ENCODE measurements around the gene TTLL8.

TTLL8 gene

DNA sequence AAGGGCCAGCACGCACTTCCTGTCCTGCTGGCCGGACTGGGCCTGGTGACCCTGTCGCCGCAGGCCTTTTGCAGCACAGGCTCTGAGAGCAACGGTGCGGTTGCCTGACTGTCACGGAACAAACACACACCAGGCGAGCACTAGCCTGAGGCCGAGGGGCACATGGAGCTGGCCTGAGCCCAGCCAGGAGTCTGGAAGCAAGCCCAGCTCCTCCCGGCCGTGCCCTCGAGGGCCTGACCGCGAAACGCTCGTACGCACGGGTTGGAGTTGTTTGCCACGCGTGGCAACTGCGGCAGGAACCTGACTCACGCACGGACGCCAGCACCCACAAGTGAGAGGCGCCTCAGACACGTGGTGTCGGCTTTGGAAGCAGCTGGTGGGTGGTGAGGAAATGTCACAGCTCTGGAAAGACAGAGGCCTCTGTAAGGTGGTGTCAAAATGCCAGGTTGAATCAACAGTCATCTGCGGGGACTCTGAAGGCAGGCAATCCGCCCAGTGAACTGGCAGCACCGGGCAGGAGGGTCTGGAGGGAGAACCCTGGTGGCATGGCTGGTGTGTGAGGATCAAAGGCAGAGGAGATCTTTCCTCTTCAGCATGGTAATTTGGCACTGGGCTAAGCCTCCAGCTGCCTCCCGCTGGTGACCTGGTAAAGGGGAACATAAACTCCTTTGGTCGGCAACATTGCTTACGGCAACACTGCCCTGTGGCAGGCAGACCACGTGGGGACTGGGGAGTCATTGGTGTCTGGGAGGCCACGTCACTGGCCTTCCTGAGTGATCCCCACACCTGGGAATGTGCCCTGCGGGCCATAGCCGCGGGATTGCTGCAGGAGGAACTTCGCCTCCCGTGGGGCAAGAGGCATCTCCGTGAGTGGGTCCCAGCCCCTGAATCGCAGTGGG, 30.2 kb downstream of the TTLL8 start:
- no peak overlapping the region for H2AK5ac ChIP-seq (ENCODE audit: low read length)
- no peaks in the 10 kb centered on the region for H3K27me3 ChIP-seq (ENCODE audit: insufficient read depth, low read length, poor library complexity)
- H3K4me2 ChIP-seq (ENCODE audit: low read length): no peak overlapping the region
- no peak overlapping the region for H2BK120ac ChIP-seq (ENCODE audit: low read depth, low read length)
- no peak overlapping the region for H2BK15ac ChIP-seq (replicated peaks; ENCODE audit: low read depth)
- no peak overlapping the region for H3K4me3 ChIP-seq (ENCODE audit: low read length)
- no peaks in the 10 kb centered on the region for H3K79me1 ChIP-seq (ENCODE audit: low read length)
- no peak overlapping the region for H3K18ac ChIP-seq (ENCODE audit: low read length)
- H4K5ac ChIP-seq (ENCODE audit: low read length): no peak overlapping the region
- no peak overlapping the region for H4K8ac ChIP-seq (ENCODE audit: low read depth, low read length)
- H3K9ac ChIP-seq (ENCODE audit: low read length): no peak overlapping the region
- H3K56ac ChIP-seq (ENCODE audit: low read length): no peak overlapping the region
- H3K4me1 ChIP-seq (ENCODE audit: control insufficient read depth, low read depth, low read length): no peaks in the 10 kb centered on the region
- H3K27ac ChIP-seq (ENCODE audit: low read depth, low read length): no peak overlapping the region
- H3K4ac ChIP-seq (ENCODE audit: low read depth, low read length): no peak overlapping the region
- no peak overlapping the region for H3K23ac ChIP-seq (ENCODE audit: low read length)
- no peaks in the 10 kb centered on the region for H3K36me3 ChIP-seq (ENCODE audit: control insufficient read depth, insufficient read depth, low read length)
- WGBS (ENCODE audit: extremely low coverage, insufficient coverage, low lambda C conversion rate): no CpG with 5 or more reads among the region's 42 CpGs
- H2BK5ac ChIP-seq (ENCODE audit: low read length): no peak overlapping the region
- DNase-seq: no peak
- no peaks in the 10 kb centered on the region for H3K79me2 ChIP-seq (ENCODE audit: control insufficient read depth, insufficient read depth, low read length)

DNA sequence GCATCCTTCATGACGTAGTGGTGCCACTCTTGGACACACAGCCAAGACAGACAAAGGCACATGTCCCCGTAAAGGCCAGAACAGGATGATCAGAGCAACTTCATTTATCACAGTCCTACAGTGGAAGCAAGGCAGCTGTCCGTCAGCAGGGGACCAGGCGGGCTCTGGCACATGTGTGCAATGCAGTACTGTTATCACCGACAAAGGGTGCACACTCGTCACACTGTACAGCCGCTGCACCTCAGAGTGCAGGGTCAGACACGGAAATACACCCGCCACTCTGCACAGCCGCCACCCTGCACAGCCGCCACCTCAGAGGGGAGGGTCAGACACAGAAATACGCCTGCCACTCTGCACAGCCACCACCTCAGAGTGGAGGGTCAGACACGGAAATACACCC, 32.1 kb downstream of the TTLL8 start:
- Histone ChIP-seq H2BK15ac (replicated peaks; ENCODE audit: low read depth) (no peak overlapping the region), H3K56ac (ENCODE audit: low read length) (no peak overlapping the region), H2BK5ac (ENCODE audit: low read length) (no peak overlapping the region), H4K5ac (ENCODE audit: low read length) (no peak overlapping the region), H3K18ac (ENCODE audit: low read length) (no peak overlapping the region), H3K4me2 (ENCODE audit: low read length) (no peak overlapping the region), H2BK120ac (ENCODE audit: low read depth, low read length) (no peak overlapping the region), H3K79me1 (ENCODE audit: low read length) (no peaks in the 10 kb centered on the region), H3K4me1 (ENCODE audit: control insufficient read depth, low read depth, low read length) (no peaks in the 10 kb centered on the region), H3K4ac (ENCODE audit: low read depth, low read length) (no peak overlapping the region), H3K36me3 (ENCODE audit: control insufficient read depth, insufficient read depth, low read length) (no peaks in the 10 kb centered on the region), H3K23ac (ENCODE audit: low read length) (no peak overlapping the region), H2AK5ac (ENCODE audit: low read length) (no peak overlapping the region), H3K79me2 (ENCODE audit: control insufficient read depth, insufficient read depth, low read length) (no peaks in the 10 kb centered on the region), H3K4me3 (ENCODE audit: low read length) (no peak overlapping the region), H3K27me3 (ENCODE audit: insufficient read depth, low read length, poor library complexity) (no peaks in the 10 kb centered on the region), H4K8ac (ENCODE audit: low read depth, low read length) (no peak overlapping the region), H3K27ac (ENCODE audit: low read depth, low read length) (no peak overlapping the region), H3K9ac (ENCODE audit: low read length) (no peak overlapping the region)
- no peak for DNase-seq
- WGBS (ENCODE audit: extremely low coverage, insufficient coverage, low lambda C conversion rate): no CpG with 5 or more reads among the region's 13 CpGs

DNA sequence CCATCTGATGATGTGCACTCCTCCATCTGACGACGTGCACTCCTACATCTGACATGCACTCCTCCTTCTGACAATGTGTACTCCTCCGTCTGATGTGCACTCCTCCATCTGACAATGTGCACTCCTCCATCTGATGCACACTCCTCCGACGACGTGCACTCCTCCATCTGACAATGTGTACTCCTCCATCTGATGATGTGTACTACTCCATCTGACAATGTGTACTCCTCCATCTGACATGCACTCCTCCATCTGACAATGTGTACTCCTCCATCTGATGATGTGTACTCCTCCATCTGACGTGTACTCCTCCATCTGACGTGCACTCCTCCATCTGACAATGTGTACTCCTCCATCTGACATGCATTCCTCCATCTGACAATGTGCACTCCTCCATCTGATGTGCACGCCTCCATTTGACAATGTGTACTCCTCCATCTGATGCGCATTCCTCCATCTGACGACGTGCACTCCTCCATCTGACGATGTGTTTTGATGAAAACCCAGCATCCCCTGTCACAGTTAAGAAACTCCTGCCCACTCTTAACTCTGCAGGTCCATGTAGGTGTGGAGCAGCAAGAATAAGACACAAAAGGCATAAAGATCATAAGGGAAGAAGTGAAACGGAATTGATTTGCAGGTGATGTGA, 35.8 kb downstream of the TTLL8 start:
- Histone ChIP-seq H3K27me3 (ENCODE audit: insufficient read depth, low read length, poor library complexity) (no peaks in the 10 kb centered on the region), H3K18ac (ENCODE audit: low read length) (no peak overlapping the region), H3K79me1 (ENCODE audit: low read length) (no peaks in the 10 kb centered on the region), H4K8ac (ENCODE audit: low read depth, low read length) (no peak overlapping the region), H3K36me3 (ENCODE audit: control insufficient read depth, insufficient read depth, low read length) (no peaks in the 10 kb centered on the region), H3K4me3 (ENCODE audit: low read length) (no peak overlapping the region), H3K4me1 (ENCODE audit: control insufficient read depth, low read depth, low read length) (no peaks in the 10 kb centered on the region), H2BK5ac (ENCODE audit: low read length) (no peak overlapping the region), H3K27ac (ENCODE audit: low read depth, low read length) (no peak overlapping the region), H3K9ac (ENCODE audit: low read length) (no peak overlapping the region), H3K4ac (ENCODE audit: low read depth, low read length) (no peak overlapping the region), H2BK120ac (ENCODE audit: low read depth, low read length) (no peak overlapping the region), H3K4me2 (ENCODE audit: low read length) (no peak overlapping the region), H3K23ac (ENCODE audit: low read length) (no peak overlapping the region), H3K79me2 (ENCODE audit: control insufficient read depth, insufficient read depth, low read length) (no peaks in the 10 kb centered on the region), H3K56ac (ENCODE audit: low read length) (no peak overlapping the region), H2AK5ac (ENCODE audit: low read length) (no peak overlapping the region), H2BK15ac (replicated peaks; ENCODE audit: low read depth) (no peak overlapping the region), H4K5ac (ENCODE audit: low read length) (no peak overlapping the region)
- DNase-seq: no peak
- no CpG with 5 or more reads among the region's 14 CpGs for WGBS (ENCODE audit: extremely low coverage, insufficient coverage, low lambda C conversion rate)

DNA sequence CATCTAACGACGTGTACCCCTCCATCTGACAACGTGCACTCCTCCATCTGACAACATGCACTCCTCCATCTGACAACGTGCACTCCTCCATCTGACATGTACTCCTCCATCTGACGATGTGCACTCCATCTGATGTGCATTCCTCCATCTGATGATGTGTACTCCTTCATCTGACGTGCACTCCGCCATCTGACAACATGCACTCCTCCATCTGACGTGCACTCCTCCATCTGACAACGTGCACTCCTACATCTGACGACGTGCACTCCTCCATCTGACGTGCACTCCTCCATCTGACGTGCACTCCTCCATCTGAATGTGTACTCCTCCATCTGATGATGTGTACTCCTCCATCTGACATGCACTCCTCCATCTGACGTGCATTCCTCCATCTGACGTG, 37.5 kb downstream of the TTLL8 start:
- Histone ChIP-seq H3K4ac (ENCODE audit: low read depth, low read length) (no peak overlapping the region), H3K4me3 (ENCODE audit: low read length) (no peak overlapping the region), H4K5ac (ENCODE audit: low read length) (no peak overlapping the region), H2BK120ac (ENCODE audit: low read depth, low read length) (no peak overlapping the region), H3K56ac (ENCODE audit: low read length) (no peak overlapping the region), H2BK15ac (replicated peaks; ENCODE audit: low read depth) (no peak overlapping the region), H3K27ac (ENCODE audit: low read depth, low read length) (no peak overlapping the region), H2AK5ac (ENCODE audit: low read length) (no peak overlapping the region), H3K4me2 (ENCODE audit: low read length) (no peak overlapping the region), H2BK5ac (ENCODE audit: low read length) (no peak overlapping the region), H3K79me1 (ENCODE audit: low read length) (no peaks in the 10 kb centered on the region), H4K8ac (ENCODE audit: low read depth, low read length) (no peak overlapping the region), H3K4me1 (ENCODE audit: control insufficient read depth, low read depth, low read length) (no peaks in the 10 kb centered on the region), H3K23ac (ENCODE audit: low read length) (no peak overlapping the region), H3K79me2 (ENCODE audit: control insufficient read depth, insufficient read depth, low read length) (no peaks in the 10 kb centered on the region), H3K9ac (ENCODE audit: low read length) (no peak overlapping the region), H3K36me3 (ENCODE audit: control insufficient read depth, insufficient read depth, low read length) (no peaks in the 10 kb centered on the region), H3K18ac (ENCODE audit: low read length) (no peak overlapping the region), H3K27me3 (ENCODE audit: insufficient read depth, low read length, poor library complexity) (peaks cover under 1% of the 10 kb centered on the region)
- no CpG with 5 or more reads among the region's 15 CpGs for WGBS (ENCODE audit: extremely low coverage, insufficient coverage, low lambda C conversion rate)
- DNase-seq: no peak

GRCh38 chr22:50019316-50019715, 38.8 kb downstream of the TTLL8 start:
- WGBS (ENCODE audit: extremely low coverage, insufficient coverage, low lambda C conversion rate): no CpG with 5 or more reads among the region's 3 CpGs
- no peak overlapping the region for H3K4ac ChIP-seq (ENCODE audit: low read depth, low read length)
- H3K4me1 ChIP-seq (ENCODE audit: control insufficient read depth, low read depth, low read length): no peaks in the 10 kb centered on the region
- DNase-seq: no peak
- H3K56ac ChIP-seq (ENCODE audit: low read length): no peak overlapping the region
- H2BK5ac ChIP-seq (ENCODE audit: low read length): no peak overlapping the region
- no peak overlapping the region for H2BK15ac ChIP-seq (replicated peaks; ENCODE audit: low read depth)
- no peak overlapping the region for H3K4me2 ChIP-seq (ENCODE audit: low read length)
- H3K9ac ChIP-seq (ENCODE audit: low read length): no peak overlapping the region
- H2BK120ac ChIP-seq (ENCODE audit: low read depth, low read length): no peak overlapping the region
- H3K23ac ChIP-seq (ENCODE audit: low read length): no peak overlapping the region
- H4K5ac ChIP-seq (ENCODE audit: low read length): no peak overlapping the region
- no peaks in the 10 kb centered on the region for H3K79me1 ChIP-seq (ENCODE audit: low read length)
- no peaks in the 10 kb centered on the region for H3K79me2 ChIP-seq (ENCODE audit: control insufficient read depth, insufficient read depth, low read length)
- no peaks in the 10 kb centered on the region for H3K36me3 ChIP-seq (ENCODE audit: control insufficient read depth, insufficient read depth, low read length)
- H3K18ac ChIP-seq (ENCODE audit: low read length): no peak overlapping the region
- H3K4me3 ChIP-seq (ENCODE audit: low read length): no peak overlapping the region
- no peak overlapping the region for H3K27ac ChIP-seq (ENCODE audit: low read depth, low read length)
- H3K27me3 ChIP-seq (ENCODE audit: insufficient read depth, low read length, poor library complexity): peaks cover 8% of the 10 kb centered on the region
- H4K8ac ChIP-seq (ENCODE audit: low read depth, low read length): no peak overlapping the region
- H2AK5ac ChIP-seq (ENCODE audit: low read length): no peak overlapping the region
